Measurements from ENCODE around the gene C4orf36.

Gene C4orf36

GRCh38 chr4:86846921-86847320 lies 45.3 kb downstream of the C4orf36 start:
- no peak overlapping the region for H3K4me3 ChIP-seq (ENCODE audit: low read length)
- DNase-seq (ENCODE audit: low read depth), result no peak
- TF ChIP-seq, protein P1, sequence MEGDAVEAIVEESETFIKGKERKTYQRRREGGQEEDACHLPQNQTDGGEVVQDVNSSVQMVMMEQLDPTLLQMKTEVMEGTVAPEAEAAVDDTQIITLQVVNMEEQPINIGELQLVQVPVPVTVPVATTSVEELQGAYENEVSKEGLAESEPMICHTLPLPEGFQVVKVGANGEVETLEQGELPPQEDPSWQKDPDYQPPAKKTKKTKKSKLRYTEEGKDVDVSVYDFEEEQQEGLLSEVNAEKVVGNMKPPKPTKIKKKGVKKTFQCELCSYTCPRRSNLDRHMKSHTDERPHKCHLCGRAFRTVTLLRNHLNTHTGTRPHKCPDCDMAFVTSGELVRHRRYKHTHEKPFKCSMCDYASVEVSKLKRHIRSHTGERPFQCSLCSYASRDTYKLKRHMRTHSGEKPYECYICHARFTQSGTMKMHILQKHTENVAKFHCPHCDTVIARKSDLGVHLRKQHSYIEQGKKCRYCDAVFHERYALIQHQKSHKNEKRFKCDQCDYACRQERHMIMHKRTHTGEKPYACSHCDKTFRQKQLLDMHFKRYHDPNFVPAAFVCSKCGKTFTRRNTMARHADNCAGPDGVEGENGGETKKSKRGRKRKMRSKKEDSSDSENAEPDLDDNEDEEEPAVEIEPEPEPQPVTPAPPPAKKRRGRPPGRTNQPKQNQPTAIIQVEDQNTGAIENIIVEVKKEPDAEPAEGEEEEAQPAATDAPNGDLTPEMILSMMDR (IDR thresholded peaks at IDR 0.05; ENCODE audit: insufficient read depth, low read depth, low read length, missing control alignments), result no peak

- DNase-seq (ENCODE audit: low read depth), result peak; percentile 99
- TF ChIP-seq, protein P1 (IDR thresholded peaks at IDR 0.05; ENCODE audit: insufficient read depth, low read depth, low read length, missing control alignments), result no peak
- H3K4me3 ChIP-seq (ENCODE audit: low read length), result no peak overlapping the region
Observed at GRCh38 chr4:86845593-86845992, 46.6 kb downstream of the C4orf36 start.

DNA sequence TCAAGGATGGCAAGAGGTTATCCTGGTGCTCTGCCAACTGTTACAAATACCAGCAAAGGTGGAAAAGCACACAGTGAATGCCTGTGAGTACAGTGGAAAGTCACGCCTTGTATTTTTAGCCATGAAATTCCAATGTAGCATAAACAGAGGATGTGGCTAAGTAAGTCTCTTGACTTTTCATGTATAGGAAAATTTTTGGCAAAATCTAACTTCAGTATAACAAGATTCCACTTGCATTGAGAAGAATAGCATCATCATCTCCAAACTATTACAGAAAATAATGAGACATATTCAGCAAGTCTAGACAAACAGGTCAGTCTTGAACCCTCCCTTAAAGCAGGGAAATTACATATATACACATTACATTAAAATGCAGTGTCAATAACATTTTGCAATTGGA lies 50.9 kb downstream of the C4orf36 start:
- TF ChIP-seq, protein P1 (IDR thresholded peaks at IDR 0.05; ENCODE audit: insufficient read depth, low read depth, low read length, missing control alignments), result no peak
- peak; percentile 90 for DNase-seq (ENCODE audit: low read depth)
- H3K4me3 ChIP-seq (ENCODE audit: low read length), result no peak overlapping the region

- peak; percentile 36 for DNase-seq (ENCODE audit: low read depth)
- TF ChIP-seq, protein P1 (IDR thresholded peaks at IDR 0.05; ENCODE audit: insufficient read depth, low read depth, low read length, missing control alignments), result no peak
- no peak overlapping the region for H3K4me3 ChIP-seq (ENCODE audit: low read length)
Observed at GRCh38 chr4:86840858-86841257, 51.4 kb downstream of the C4orf36 start.

DNA sequence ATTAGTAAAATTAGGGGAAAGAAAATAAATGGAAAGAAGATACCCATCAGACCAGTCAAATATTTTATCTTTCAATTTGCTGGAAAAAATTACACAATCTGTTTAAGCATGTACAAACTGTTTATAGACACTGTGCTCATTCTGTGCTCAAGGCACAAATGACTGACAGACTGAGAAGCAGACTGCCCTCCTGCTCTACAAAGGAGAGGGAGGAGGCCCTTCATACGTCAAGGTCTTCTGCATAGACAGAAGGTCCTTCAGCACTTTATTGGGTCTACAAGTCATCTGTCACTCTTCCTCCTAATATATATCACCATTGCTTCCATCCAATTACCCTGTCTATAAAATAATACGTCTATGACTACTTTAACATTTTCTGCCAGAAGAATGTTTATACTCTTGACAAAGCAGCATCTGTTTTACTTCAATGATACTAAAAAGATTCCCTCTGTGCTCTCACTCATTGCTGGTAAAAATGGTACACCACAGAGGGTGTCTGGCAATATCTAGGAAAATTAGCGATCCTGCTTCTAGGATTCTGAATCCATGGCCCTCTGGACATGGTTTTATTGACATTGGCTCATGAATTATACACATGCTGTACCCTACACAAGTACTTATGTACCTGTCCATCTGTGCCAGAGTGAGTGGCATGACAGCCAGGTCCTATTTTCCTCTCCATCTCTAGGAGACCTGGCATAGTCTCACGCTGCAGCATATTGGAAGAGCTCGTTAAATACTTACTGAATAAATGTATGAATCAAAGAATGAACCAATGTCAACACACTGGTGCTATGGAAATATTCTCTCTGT lies 54.3 kb downstream of the C4orf36 start:
- DNase-seq (ENCODE audit: low read depth), result no peak
- no peak overlapping the region for H3K4me3 ChIP-seq (ENCODE audit: low read length)
- TF ChIP-seq, protein P1 (IDR thresholded peaks at IDR 0.05; ENCODE audit: insufficient read depth, low read depth, low read length, missing control alignments), result no peak

DNA sequence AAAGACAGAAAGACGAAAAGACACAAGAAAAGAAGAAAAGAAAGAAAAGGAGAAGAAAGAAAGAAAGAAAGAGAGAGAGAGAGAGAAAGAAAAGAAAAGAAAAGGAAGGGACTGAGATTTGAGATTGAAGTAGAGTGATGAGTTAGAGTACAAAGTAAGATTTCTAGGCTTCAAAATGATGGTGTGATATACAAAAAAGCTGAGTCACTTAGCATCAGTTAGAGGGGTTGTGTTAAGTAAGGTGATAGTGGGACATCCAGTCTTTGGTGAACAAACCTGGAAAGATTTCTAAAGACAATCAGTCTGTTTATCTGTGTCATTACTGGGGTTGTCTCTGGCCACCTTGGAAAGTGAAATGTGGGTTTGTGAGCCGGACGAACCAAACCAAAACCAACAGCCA lies 56.5 kb downstream of the C4orf36 start:
- no peak for DNase-seq (ENCODE audit: low read depth)
- no peak overlapping the region for H3K4me3 ChIP-seq (ENCODE audit: low read length)

More for the DNA sequence above, 56.5 kb downstream of the C4orf36 start:
- TF ChIP-seq, protein P1 (IDR thresholded peaks at IDR 0.05; ENCODE audit: insufficient read depth, low read depth, low read length, missing control alignments), result no peak
